ENCODE data around the gene CDK5RAP2. TPM values are rescaled to one million over a fixed set of nuclear protein-coding genes. Genes with fewer than 3 reads are reported as not detected.

The CDK5RAP2 gene
- total RNA-seq, 2 experiments from 2014 or later = 76.0 to 81.6 TPM

DNA sequence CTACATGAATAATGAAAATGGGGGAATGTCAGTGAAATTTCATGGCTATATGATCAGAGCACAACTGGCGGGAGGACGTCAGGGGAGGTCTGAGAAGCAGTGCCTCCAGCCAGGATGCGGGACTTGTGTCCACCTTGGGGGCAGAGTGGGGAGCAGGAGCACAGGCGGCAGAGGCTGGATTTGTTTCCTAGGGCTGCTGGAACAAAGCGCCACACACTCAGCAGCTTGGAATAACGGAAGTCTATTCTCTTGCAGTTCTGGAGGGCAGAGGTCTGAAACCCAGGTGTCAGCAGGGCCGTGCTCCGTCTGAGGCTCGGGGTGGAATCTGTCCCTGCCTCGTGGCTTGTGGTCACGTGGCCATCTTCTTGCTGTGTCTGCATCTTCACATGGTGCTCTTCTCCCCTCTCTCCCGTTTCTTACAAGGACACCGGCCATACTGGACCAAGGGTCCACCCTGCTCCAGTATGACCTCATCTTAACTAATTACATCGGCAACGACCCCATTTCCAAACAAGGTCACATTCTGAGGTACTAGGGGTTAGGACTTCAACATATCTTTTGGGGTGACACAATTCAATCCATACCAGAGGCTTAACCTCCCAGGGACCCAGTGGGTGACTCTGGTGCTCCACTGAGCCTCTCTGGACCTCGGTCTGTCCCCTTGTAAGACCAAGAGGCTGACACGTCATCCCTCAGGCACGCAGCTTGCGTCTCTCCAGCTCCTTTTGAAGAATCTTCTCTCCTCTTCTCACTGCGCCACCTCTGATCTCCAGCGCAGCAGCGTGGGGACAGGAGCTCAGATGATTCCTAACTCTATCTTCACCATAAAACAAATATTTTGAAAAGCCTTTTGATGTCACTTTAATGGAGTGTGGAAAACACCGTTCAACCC lies 202.5 kb downstream of the CDK5RAP2 start:
- ChIA-PET POLR2A (no interaction called here), CTCF (ENCODE audit: unreplicated experiment) (no interaction called here)
- no peaks in the 10 kb centered on the region for H3K9me2 ChIP-seq (ENCODE audit: insufficient read depth, low read length)
- intact Hi-C loops (cut with micrococcal nuclease; ENCODE audit: unreplicated experiment) = no loop called here
- no peaks in the 10 kb centered on the region for H3K4me1 ChIP-seq (ENCODE audit: insufficient read depth, low read length, poor library complexity, severe bottlenecking)
- no peak overlapping the region for H3K4me3 ChIP-seq (ENCODE audit: low read depth, low read length, poor library complexity, severe bottlenecking)
- no peaks in the 10 kb centered on the region for H3K9me3 ChIP-seq (ENCODE audit: low read length)
- no peak overlapping the region for H3K4me2 ChIP-seq (ENCODE audit: low read length)
- no peak overlapping the region for H2AFZ ChIP-seq (ENCODE audit: low read length)
- TF ChIP-seq EZH2phosphoT487 (IDR thresholded peaks at IDR 0.05; ENCODE audit: borderline replicate concordance, low read depth, low read length) = no peak
- no peak for TF ChIP-seq CTCF (conservative IDR thresholded peaks at IDR 0.05; ENCODE audit: low read length)
- H3K79me2 ChIP-seq (ENCODE audit: insufficient read depth, low read depth, low read length) = no peaks in the 10 kb centered on the region
- no peak overlapping the region for H3K27ac ChIP-seq (ENCODE audit: low read depth, low read length, poor library complexity, severe bottlenecking)
- DNase-seq (ENCODE audit: low spot score) = no peak
- H4K20me1 ChIP-seq (ENCODE audit: insufficient read depth, low read length) = no peaks in the 10 kb centered on the region
- H3K36me3 ChIP-seq (ENCODE audit: insufficient read depth, low read length) = no peaks in the 10 kb centered on the region
- no TSS peak for BruUV-seq (replicated peaks)

- Histone ChIP-seq H3K36me3 (ENCODE audit: insufficient read depth, low read length) (no peaks in the 10 kb centered on the region), H3K4me2 (ENCODE audit: low read length) (no peak overlapping the region), H3K4me3 (ENCODE audit: low read depth, low read length, poor library complexity, severe bottlenecking) (no peak overlapping the region), H3K27ac (ENCODE audit: low read depth, low read length, poor library complexity, severe bottlenecking) (no peak overlapping the region), H3K9me2 (ENCODE audit: insufficient read depth, low read length) (no peaks in the 10 kb centered on the region), H2AFZ (ENCODE audit: low read length) (no peak overlapping the region), H3K9me3 (ENCODE audit: low read length) (no peaks in the 10 kb centered on the region), H3K79me2 (ENCODE audit: insufficient read depth, low read depth, low read length) (no peaks in the 10 kb centered on the region), H3K4me1 (ENCODE audit: insufficient read depth, low read length, poor library complexity, severe bottlenecking) (no peaks in the 10 kb centered on the region), H4K20me1 (ENCODE audit: insufficient read depth, low read length) (no peaks in the 10 kb centered on the region)
- no peak for TF ChIP-seq CTCF (conservative IDR thresholded peaks at IDR 0.05; ENCODE audit: low read length)
- no peak for TF ChIP-seq EZH2phosphoT487 (IDR thresholded peaks at IDR 0.05; ENCODE audit: borderline replicate concordance, low read depth, low read length)
- DNase-seq (ENCODE audit: low spot score) = no peak
- BruUV-seq (replicated peaks) = no TSS peak
- intact Hi-C loops (cut with micrococcal nuclease; ENCODE audit: unreplicated experiment) = no loop called here
- ChIA-PET CTCF (ENCODE audit: unreplicated experiment) (no interaction called here), POLR2A (no interaction called here)
These were observed 203.9 kb downstream of the CDK5RAP2 start for GRCh38 chr9:120376101-120376500.

GRCh38 chr9:120375316-120375715 lies 204.7 kb downstream of the CDK5RAP2 start:
- no peak for DNase-seq (ENCODE audit: low spot score)
- no peaks in the 10 kb centered on the region for H3K9me3 ChIP-seq (ENCODE audit: low read length)
- TF ChIP-seq EZH2phosphoT487 (IDR thresholded peaks at IDR 0.05; ENCODE audit: borderline replicate concordance, low read depth, low read length) (no peak), CTCF (conservative IDR thresholded peaks at IDR 0.05; ENCODE audit: low read length) (no peak)

More at GRCh38 chr9:120375316-120375715, 204.7 kb downstream of the CDK5RAP2 start:
- Histone ChIP-seq H3K36me3 (ENCODE audit: insufficient read depth, low read length) (no peaks in the 10 kb centered on the region), H3K27ac (ENCODE audit: low read depth, low read length, poor library complexity, severe bottlenecking) (no peak overlapping the region), H4K20me1 (ENCODE audit: insufficient read depth, low read length) (no peaks in the 10 kb centered on the region), H2AFZ (ENCODE audit: low read length) (no peak overlapping the region), H3K4me3 (ENCODE audit: low read depth, low read length, poor library complexity, severe bottlenecking) (no peak overlapping the region), H3K4me1 (ENCODE audit: insufficient read depth, low read length, poor library complexity, severe bottlenecking) (no peaks in the 10 kb centered on the region), H3K4me2 (ENCODE audit: low read length) (no peak overlapping the region), H3K79me2 (ENCODE audit: insufficient read depth, low read depth, low read length) (no peaks in the 10 kb centered on the region), H3K9me2 (ENCODE audit: insufficient read depth, low read length) (no peaks in the 10 kb centered on the region)
- no TSS peak for BruUV-seq (replicated peaks)
- intact Hi-C loops (cut with micrococcal nuclease; ENCODE audit: unreplicated experiment) = no loop called here
- ChIA-PET CTCF (ENCODE audit: unreplicated experiment) (no interaction called here), POLR2A (no interaction called here)

Data from OCI-LY7 (cell line).